Activated naive CD8-positive, alpha-beta T cell treated with anti-CD3 and anti-CD28 coated beads, Interleukin-2, amount 10 ng/mL, durations not matched to agents 7 days and 5 days (primary cell): Measurements from ENCODE around the gene KIRREL3. TPM values are rescaled to one million over a fixed set of nuclear protein-coding genes. Genes with fewer than 3 reads are reported as not detected.
A peak's percentile ranks its signal among the peaks of the same experiment; 100 is the strongest.

Source experiments
- ATAC-seq: fragments of 150-1000 bp; cut with Tn5 transposase; one replicate; pipeline ENCODE4 v1.10.0; 2021; ENCODE audit warnings: low read depth, moderate library complexity
- POLR2A ChIA-PET: fragments of 350-600 bp; sonication (Branson Sonifier 250); formaldehyde crosslinking; loops from one replicate; lab custom pipeline; 2021; ENCODE audit warnings: antibody characterized with exemption; lab: Charles Lee
- DNase-seq: peaks from one replicate; pipeline ENCODE4 v3.0.0; 2021
- H3K27ac Mint-ChIP-seq: one replicate; pipeline ENCODE4 v1.8.0; 2022; ENCODE audit warnings: mild to moderate bottlenecking, mixed read lengths
- H3K27me3 Mint-ChIP-seq: one replicate; pipeline ENCODE4 v1.8.0; 2022; ENCODE audit warnings: mild to moderate bottlenecking, moderate library complexity, mixed read lengths
- H3K36me3 Mint-ChIP-seq: one replicate; pipeline ENCODE4 v1.8.0; 2021; ENCODE audit warnings: mild to moderate bottlenecking, mixed read lengths
- H3K4me1 Mint-ChIP-seq: one replicate; pipeline ENCODE4 v1.8.0; 2021; ENCODE audit warnings: mixed read lengths
- H3K4me3 Mint-ChIP-seq: one replicate; pipeline ENCODE4 v1.8.0; 2022; ENCODE audit warnings: mild to moderate bottlenecking, moderate library complexity, mixed read lengths
- H3K9me3 Mint-ChIP-seq: one replicate; pipeline ENCODE4 v1.8.0; 2021; ENCODE audit warnings: mixed read lengths
- total RNA-seq, 2 experiments: library from RNA; stranded (reverse); gene quantifications; one replicate each; pipeline ENCODE4 v1.2.3, GENCODE V29; 2021

KIRREL3 gene
- total RNA-seq, 2 experiments from 2014 or later = not detected

DNA sequence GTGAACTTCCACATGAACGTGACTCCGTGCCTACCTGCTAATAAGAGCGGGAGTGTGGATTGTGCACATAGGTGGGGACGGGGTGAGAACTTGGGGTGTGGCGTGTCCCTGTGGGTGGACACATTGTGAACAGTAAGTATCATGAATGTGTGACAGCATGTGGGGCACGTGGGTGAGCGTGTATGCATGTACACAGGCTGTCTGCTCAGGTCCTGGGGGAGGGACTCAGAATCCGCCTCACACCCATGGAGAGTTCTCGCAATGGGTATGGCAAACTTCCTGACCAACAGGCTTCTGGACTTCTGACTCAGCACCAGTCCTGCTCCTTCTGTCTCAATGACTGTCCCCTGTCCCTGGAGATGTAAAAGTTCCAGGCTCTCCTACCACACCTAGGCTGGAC lies 422.1 kb downstream of the KIRREL3 start:
- H3K36me3 Mint-ChIP-seq = no peaks in the 10 kb centered on the region
- ATAC-seq (no peak), DNase-seq (no peak)
- H3K4me3 Mint-ChIP-seq = no peak overlapping the region
- no peaks in the 10 kb centered on the region for H3K4me1 Mint-ChIP-seq
- H3K9me3 Mint-ChIP-seq = no peaks in the 10 kb centered on the region
- POLR2A ChIA-PET = no interaction called here
- H3K27me3 Mint-ChIP-seq = no peaks in the 10 kb centered on the region
- H3K27ac Mint-ChIP-seq = no peak overlapping the region

GRCh38 chr11:126578021-126578420 lies 422.5 kb downstream of the KIRREL3 start:
- Mint-ChIP-seq H3K27ac (no peak overlapping the region), H3K9me3 (no peaks in the 10 kb centered on the region), H3K27me3 (no peaks in the 10 kb centered on the region), H3K4me1 (no peaks in the 10 kb centered on the region), H3K36me3 (no peaks in the 10 kb centered on the region), H3K4me3 (no peak overlapping the region)
- DNase-seq (no peak), ATAC-seq (no peak)
- POLR2A ChIA-PET = interaction anchor here (0.6 kb wide), 1 partner anchor 1341 kb away, joined by 3 read pairs; no protein-coding TSS in a partner anchor

DNA sequence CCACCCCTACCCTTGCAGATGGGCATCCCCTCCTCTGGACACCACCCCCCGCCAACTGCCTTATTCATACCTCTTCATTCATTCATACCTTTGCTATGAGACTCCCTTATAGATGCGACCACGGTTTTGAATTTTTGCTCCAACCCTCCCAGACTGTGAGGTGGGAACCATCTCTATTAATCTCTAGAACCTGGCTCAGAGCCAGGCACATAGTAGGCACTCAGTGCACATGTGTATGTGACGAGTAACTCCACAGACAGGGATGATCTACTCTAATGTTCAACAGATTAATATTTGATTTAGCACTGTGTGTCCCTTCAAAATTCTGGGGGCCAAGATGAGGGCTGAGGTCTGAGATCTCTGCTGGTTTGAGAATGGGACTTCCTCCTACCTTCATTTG lies 424.7 kb downstream of the KIRREL3 start:
- DNase-seq (no peak), ATAC-seq (no peak)
- Mint-ChIP-seq H3K27me3 (no peaks in the 10 kb centered on the region), H3K4me3 (no peak overlapping the region), H3K27ac (no peak overlapping the region), H3K4me1 (no peaks in the 10 kb centered on the region), H3K9me3 (no peaks in the 10 kb centered on the region), H3K36me3 (no peaks in the 10 kb centered on the region)
- POLR2A ChIA-PET = no interaction called here

DNA sequence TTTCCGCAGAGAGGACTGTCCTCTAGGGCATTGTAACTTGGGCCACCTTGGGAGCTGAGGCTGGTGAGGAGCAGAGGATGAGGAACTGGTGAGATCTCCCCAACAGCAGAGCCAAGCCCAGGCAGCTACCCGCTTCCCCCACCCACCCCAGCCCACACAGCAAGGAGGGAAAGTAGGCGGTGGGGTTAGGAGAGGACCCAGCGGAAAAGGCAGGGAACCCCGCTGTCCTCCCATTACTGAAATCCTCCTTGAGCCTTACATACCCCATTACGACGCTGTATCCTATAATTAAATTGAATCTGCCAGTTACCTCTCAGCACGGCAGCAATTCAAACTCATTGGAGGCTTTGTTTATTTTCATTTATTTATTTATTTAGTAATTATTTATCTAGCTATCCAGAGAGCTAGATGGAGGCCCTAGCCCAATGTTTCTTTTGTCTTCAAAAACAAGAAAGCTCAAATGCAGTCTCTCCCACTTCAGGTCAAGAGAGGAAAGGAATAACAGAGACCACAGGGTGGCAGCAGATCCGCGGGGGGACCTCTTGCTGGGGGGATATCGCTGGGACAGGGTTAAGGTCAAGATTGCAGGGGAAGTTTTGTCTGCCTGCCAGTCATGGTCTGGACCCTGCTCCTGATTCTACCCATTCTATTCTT lies 427.1 kb downstream of the KIRREL3 start:
- Mint-ChIP-seq H3K27me3 (peaks cover 3% of the 10 kb centered on the region), H3K4me1 (no peaks in the 10 kb centered on the region), H3K9me3 (no peaks in the 10 kb centered on the region), H3K36me3 (no peaks in the 10 kb centered on the region), H3K27ac (no peak overlapping the region), H3K4me3 (no peak overlapping the region)
- ATAC-seq (no peak), DNase-seq (no peak)
- POLR2A ChIA-PET = no interaction called here

DNA sequence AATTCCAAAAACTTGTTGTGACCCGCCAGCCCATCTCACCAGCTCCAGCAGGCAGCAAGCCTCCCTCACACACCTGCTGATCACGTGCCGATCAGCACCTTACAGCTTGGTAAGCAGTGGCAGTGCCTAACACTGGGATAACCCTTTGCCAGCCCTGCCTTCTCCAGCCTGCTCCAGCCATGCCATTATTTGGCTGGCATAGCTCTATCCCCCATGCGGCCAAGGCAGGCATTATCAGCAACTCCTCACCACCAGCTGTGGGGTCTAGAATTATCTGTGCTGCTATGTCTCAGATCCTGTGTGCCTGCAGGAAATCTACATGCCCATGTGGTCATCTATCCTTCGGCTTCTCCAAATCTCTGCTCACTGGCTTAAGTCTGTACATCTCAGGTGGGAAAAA lies 430.1 kb downstream of the KIRREL3 start:
- Mint-ChIP-seq H3K4me3 (no peak overlapping the region), H3K9me3 (no peaks in the 10 kb centered on the region), H3K27ac (no peak overlapping the region), H3K27me3 (peaks cover 3% of the 10 kb centered on the region), H3K4me1 (no peaks in the 10 kb centered on the region), H3K36me3 (no peaks in the 10 kb centered on the region)
- POLR2A ChIA-PET = no interaction called here
- DNase-seq (no peak), ATAC-seq (no peak)

- Mint-ChIP-seq H3K4me1 (no peaks in the 10 kb centered on the region), H3K27me3 (peaks cover 3% of the 10 kb centered on the region), H3K27ac (no peak overlapping the region), H3K36me3 (no peaks in the 10 kb centered on the region), H3K4me3 (no peak overlapping the region), H3K9me3 (no peaks in the 10 kb centered on the region)
- POLR2A ChIA-PET = no interaction called here
- no peak for ATAC-seq
- DNase-seq = no peak
These were observed 433.2 kb downstream of the KIRREL3 start for GRCh38 chr11:126567419-126567818.

DNA sequence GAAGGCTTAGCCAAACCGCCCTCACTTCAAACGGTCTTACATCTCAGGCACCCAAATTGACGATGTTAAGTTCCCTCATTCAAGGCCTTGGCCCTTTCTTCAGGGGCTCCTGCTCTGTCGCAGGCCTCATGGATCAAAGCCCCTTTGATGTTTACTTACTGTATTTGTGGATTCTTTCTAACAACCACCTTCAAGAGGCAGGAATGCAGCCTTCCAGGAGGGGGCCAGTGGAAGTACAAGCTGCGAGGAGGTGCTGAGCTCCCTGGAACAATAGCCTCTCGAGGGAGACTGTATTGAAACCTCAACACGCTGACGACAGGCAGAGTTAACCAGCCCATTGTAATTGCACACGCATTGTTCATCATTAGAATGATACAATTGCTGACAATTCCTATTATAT lies 436.0 kb downstream of the KIRREL3 start:
- POLR2A ChIA-PET = no interaction called here
- no peaks in the 10 kb centered on the region for H3K36me3 Mint-ChIP-seq
- no peaks in the 10 kb centered on the region for H3K9me3 Mint-ChIP-seq
- DNase-seq (no peak), ATAC-seq (no peak)
- no peak overlapping the region for H3K27ac Mint-ChIP-seq
- H3K4me3 Mint-ChIP-seq = no peak overlapping the region
- peaks cover 3% of the 10 kb centered on the region for H3K27me3 Mint-ChIP-seq
- no peaks in the 10 kb centered on the region for H3K4me1 Mint-ChIP-seq

DNA sequence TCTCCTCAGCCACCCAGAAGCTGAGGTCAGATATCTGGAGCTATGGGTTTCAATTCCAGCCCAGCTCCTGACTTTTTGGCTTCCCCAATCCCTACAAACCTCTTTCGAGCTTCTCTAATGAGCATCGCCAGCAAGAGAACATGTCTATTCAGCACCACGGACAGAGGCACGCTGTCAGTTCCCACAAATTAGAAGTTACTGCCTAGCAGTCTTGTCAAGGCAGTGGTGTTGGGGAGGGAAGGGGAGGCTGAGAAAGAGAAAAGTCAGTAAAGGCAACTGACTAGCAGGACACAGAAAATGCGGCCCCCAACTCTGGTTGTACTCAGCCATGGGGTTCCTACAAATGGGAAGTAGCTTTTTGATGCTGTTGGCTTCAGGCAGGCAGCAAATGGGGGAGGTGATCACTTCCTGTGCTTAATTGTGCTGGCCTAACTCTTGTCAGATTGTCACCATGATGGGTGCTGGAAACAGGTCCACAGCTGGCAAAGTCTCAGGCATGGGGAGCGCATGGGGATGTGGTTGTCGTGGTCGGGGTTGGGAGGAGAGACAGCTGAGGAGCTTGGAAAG lies 439.2 kb downstream of the KIRREL3 start:
- POLR2A ChIA-PET = no interaction called here
- Mint-ChIP-seq H3K27ac (no peak overlapping the region), H3K4me3 (no peak overlapping the region), H3K4me1 (no peaks in the 10 kb centered on the region), H3K36me3 (no peaks in the 10 kb centered on the region), H3K9me3 (no peaks in the 10 kb centered on the region), H3K27me3 (no peaks in the 10 kb centered on the region)
- ATAC-seq (no peak), DNase-seq (peak; percentile 39)

DNA sequence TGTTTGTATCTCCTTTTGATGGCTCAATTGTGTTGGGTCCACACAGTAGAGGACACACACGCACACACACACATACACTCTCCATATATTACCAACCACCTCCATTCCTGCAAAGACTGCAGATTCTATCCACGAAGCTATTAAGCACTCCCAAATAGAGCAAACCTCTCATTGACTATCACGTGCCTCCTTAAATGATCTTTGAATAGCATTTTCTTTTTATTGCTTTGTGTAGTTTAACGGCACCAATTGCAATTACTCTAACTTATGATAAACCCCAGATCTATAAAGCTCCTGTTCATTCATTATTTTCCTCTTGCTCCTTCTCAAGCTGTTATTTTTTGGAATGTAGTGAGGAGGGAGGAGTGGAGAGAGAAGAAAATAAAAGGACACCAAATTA lies 440.3 kb downstream of the KIRREL3 start:
- POLR2A ChIA-PET = no interaction called here
- no peak overlapping the region for H3K27ac Mint-ChIP-seq
- H3K9me3 Mint-ChIP-seq = no peaks in the 10 kb centered on the region
- no peaks in the 10 kb centered on the region for H3K4me1 Mint-ChIP-seq
- H3K27me3 Mint-ChIP-seq = no peaks in the 10 kb centered on the region
- DNase-seq (no peak), ATAC-seq (no peak)
- no peaks in the 10 kb centered on the region for H3K36me3 Mint-ChIP-seq
- H3K4me3 Mint-ChIP-seq = no peak overlapping the region

- Mint-ChIP-seq H3K36me3 (no peaks in the 10 kb centered on the region), H3K27me3 (peaks cover 7% of the 10 kb centered on the region), H3K27ac (no peak overlapping the region), H3K4me3 (no peak overlapping the region), H3K4me1 (no peaks in the 10 kb centered on the region), H3K9me3 (no peaks in the 10 kb centered on the region)
- POLR2A ChIA-PET = no interaction called here
- no peak for ATAC-seq
- no peak for DNase-seq
These were observed 451.7 kb downstream of the KIRREL3 start for GRCh38 chr11:126548581-126549550.

DNA sequence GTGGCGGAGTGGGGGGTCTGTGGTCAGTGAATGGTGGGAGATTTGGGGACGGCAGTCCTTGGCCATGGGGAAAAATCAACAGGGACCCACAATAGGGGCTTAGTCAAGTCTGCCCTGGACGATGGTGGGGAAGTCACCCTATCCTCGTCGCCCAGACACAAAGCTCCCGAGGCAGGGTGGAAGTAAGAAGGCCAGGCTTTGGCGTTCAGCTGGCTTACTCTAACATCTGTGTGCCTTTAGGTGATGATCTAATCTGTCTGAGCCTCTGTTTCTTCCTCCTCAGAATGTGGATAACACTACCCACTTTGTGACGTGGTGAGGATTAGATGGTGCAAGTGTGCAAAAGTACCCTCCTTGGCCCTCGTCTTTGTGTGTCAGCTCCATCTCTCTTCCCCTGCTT lies 452.9 kb downstream of the KIRREL3 start:
- no peak overlapping the region for H3K4me3 Mint-ChIP-seq
- POLR2A ChIA-PET = no interaction called here
- ATAC-seq (no peak), DNase-seq (no peak)
- no peaks in the 10 kb centered on the region for H3K4me1 Mint-ChIP-seq
- H3K27ac Mint-ChIP-seq = no peak overlapping the region
- H3K36me3 Mint-ChIP-seq = no peaks in the 10 kb centered on the region
- peaks cover 14% of the 10 kb centered on the region for H3K27me3 Mint-ChIP-seq
- no peaks in the 10 kb centered on the region for H3K9me3 Mint-ChIP-seq

DNA sequence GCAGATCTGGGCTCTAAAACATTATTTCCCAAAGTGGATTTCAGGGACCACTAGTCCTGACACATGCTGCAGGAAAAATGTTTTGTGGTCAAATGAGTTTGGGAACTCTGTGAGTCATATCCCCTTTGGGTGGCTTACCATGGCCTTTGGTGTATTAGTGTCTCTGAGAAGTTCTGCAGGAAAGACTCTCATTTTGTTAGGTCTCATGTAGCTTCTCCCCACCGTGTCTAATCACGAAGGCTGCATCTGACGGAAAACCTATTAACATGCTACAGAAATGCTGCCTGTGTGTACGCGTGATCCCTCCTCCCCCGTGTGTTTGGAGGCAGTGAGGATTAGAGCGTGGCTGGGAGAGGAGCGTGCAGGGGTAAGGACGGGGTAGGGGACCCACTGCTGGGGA lies 453.4 kb downstream of the KIRREL3 start:
- DNase-seq = no peak

GRCh38 chr11:126546694-126547093 lies 453.9 kb downstream of the KIRREL3 start:
- Mint-ChIP-seq H3K27me3 (peaks cover 14% of the 10 kb centered on the region), H3K9me3 (no peaks in the 10 kb centered on the region), H3K4me3 (no peak overlapping the region), H3K4me1 (no peaks in the 10 kb centered on the region), H3K36me3 (no peaks in the 10 kb centered on the region), H3K27ac (no peak overlapping the region)
- DNase-seq (no peak), ATAC-seq (no peak)
- POLR2A ChIA-PET = no interaction called here

More for the DNA sequence above, 453.4 kb downstream of the KIRREL3 start:
- POLR2A ChIA-PET = no interaction called here
- Mint-ChIP-seq H3K9me3 (no peaks in the 10 kb centered on the region), H3K4me1 (no peaks in the 10 kb centered on the region), H3K27me3 (peaks cover 14% of the 10 kb centered on the region), H3K4me3 (no peak overlapping the region), H3K27ac (no peak overlapping the region), H3K36me3 (no peaks in the 10 kb centered on the region)
- no peak for ATAC-seq
